ENCODE measurements around the gene STX18.

Gene STX18

GRCh38 chr4:4374388-4375098 is 167.3 kb downstream of the STX18 start:
- DNase-seq, result no peak

All from CD4-positive, alpha-beta T cell treated with Interferon gamma for 1 hour (primary cell).